Thyroid gland (tissue), 4 donors: ENCODE measurements around the gene CHD6. TPM values are rescaled to one million over a fixed set of nuclear protein-coding genes. Genes with fewer than 3 reads are reported as not detected.
A peak's percentile ranks its signal among the peaks of the same experiment; 100 is the strongest.

Experiments used
- DNase-seq, 2 donors: peaks; one replicate each; pipeline ENCODE4 v3.0.0-alpha.2; 2019
- H3K27ac ChIP-seq, 3 donors: fragments of 200-600 bp; sonication (generic); 1 replicate in 2 of 3; 2 replicates in 1 of 3; pipeline ENCODE4 v1.5.1; 2016 to 2019; ENCODE audit warnings: mild to moderate bottlenecking in 1 of 3, moderate library complexity in 1 of 3
- H3K27me3 ChIP-seq: fragments of 200-600 bp; sonication (generic); one replicate; pipeline ENCODE4 v1.5.1; 2019
- H3K36me3 ChIP-seq, 2 donors: fragments of 200-600 bp; sonication (generic); one replicate each; pipeline ENCODE4 v1.5.1; 2016 to 2019
- H3K4me1 ChIP-seq, 2 donors: fragments of 200-600 bp; sonication (generic); one replicate each; pipeline ENCODE4 v1.5.1; 2017 to 2019
- H3K4me3 ChIP-seq, 3 donors: fragments of 200-600 bp; sonication (generic); replicated peaks in 1 of 3; 1 replicate in 2 of 3; 2 replicates in 1 of 3; pipeline ENCODE4 v1.5.1; 2016; ENCODE audit warnings: mild to moderate bottlenecking in 1 of 3
- H3K9me3 ChIP-seq: fragments of 200-600 bp; sonication (generic); one replicate; pipeline ENCODE4 v1.5.1; 2017
- POLR2A ChIP-seq, 2 donors: fragments of 450-650 bp; IDR thresholded peaks; one replicate each; pipeline ENCODE4 v1.6.1; 2017; ENCODE audit warnings: antibody characterized with exemption in 2 of 2, mild to moderate bottlenecking in 2 of 2, moderate library complexity in 1 of 2
- WGBS, 2 donors: methylation state at CpG; one replicate each; pipeline ENCODE4 v1.1.5; 2017; 5-methylcytosine and 5-hydroxymethylcytosine counted together
- intact Hi-C: fragments of 100-400 bp; cut with DNase I; formaldehyde crosslinking; loops from one replicate; pipeline ENCODE4 v1.15.1; 2023
- total RNA-seq, 4 donors: library from RNA; depleted of rRNA; stranded (reverse); fragments of >200 nt; gene quantifications; one replicate each; pipeline ENCODE4 v1.2.3, GENCODE V29; 2016
- TF ChIP-seq, protein P1 (sequence below), 6 experiments: fragments of 200-600 bp in 3 of 6; fragments of 450-650 bp in 3 of 6; sonication (generic) in 3 of 6; IDR thresholded peaks; one replicate each; pipeline ENCODE4 v1.5.1; 2016 to 2019; ENCODE audit warnings: antibody characterized with exemption in 6 of 6, mild to moderate bottlenecking in 2 of 6, inconsistent platforms in 1 of 6, moderate library complexity in 1 of 6

CHD6 gene
- total RNA-seq, 4 donors from 2014 or later = 58.0 to 104 (median 81.6) TPM

DNA sequence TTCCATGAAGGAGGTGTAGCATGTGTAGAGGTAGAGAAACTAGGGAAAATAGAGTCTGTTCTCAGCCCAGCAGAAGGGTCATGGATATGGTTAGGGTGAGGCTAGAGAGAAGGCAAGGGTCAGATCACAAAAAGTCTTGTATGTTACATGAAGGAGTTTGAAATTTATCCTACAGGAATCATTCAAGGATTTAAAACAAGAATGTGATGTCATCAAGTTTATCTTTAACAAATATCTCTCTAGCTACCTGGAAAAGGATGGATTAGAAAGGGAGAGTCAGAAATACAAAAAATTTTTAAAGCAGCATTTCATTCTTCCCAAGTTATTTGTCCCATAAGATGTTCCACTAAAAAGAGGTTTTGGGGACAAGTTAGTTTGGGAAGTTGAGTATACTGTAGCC is 4.4 kb upstream of the CHD6 start:
- H3K36me3 ChIP-seq = no peaks in the 10 kb centered on the region
- peaks cover 0 to 8% of the 10 kb centered on the region in 2 donors for H3K4me1 ChIP-seq
- H3K9me3 ChIP-seq = no peaks in the 10 kb centered on the region
- intact Hi-C loops = no loop called here
- TF ChIP-seq, protein P1, sequence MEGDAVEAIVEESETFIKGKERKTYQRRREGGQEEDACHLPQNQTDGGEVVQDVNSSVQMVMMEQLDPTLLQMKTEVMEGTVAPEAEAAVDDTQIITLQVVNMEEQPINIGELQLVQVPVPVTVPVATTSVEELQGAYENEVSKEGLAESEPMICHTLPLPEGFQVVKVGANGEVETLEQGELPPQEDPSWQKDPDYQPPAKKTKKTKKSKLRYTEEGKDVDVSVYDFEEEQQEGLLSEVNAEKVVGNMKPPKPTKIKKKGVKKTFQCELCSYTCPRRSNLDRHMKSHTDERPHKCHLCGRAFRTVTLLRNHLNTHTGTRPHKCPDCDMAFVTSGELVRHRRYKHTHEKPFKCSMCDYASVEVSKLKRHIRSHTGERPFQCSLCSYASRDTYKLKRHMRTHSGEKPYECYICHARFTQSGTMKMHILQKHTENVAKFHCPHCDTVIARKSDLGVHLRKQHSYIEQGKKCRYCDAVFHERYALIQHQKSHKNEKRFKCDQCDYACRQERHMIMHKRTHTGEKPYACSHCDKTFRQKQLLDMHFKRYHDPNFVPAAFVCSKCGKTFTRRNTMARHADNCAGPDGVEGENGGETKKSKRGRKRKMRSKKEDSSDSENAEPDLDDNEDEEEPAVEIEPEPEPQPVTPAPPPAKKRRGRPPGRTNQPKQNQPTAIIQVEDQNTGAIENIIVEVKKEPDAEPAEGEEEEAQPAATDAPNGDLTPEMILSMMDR (IDR thresholded peaks at IDR 0.05) = no peak
- TF ChIP-seq POLR2A (IDR thresholded peaks at IDR 0.05) = no peak
- H3K27me3 ChIP-seq = no peaks in the 10 kb centered on the region
- no peak overlapping the region for H3K4me3 ChIP-seq
- no peak overlapping the region for H3K27ac ChIP-seq
- no peak for DNase-seq

DNA sequence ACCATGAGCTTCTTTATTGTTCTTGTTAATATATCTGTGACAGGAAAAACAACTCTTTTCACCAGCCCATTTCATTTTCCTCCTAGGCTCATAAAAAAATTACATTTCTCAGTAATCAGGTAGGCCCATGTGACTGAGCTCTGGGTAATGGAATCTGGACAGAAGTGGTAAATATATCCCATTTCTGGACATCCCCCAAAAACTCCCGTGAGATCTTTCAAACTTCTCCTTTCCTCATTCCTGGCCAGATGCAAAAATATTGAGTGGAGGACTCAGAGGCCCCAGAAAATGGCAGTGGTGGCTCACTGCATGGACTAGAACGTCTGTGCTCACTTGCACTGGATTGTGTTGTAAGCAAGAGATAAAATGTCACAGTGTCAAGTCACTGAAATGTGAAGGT is 3.8 kb upstream of the CHD6 start:
- DNase-seq = no peak
- Histone ChIP-seq H3K36me3 (no peaks in the 10 kb centered on the region), H3K27ac (no peak overlapping the region), H3K9me3 (no peaks in the 10 kb centered on the region), H3K4me1 (peaks cover 4 to 11% of the 10 kb centered on the region in 2 donors), H3K27me3 (no peaks in the 10 kb centered on the region), H3K4me3 (no peak overlapping the region)
- no peak for TF ChIP-seq POLR2A (IDR thresholded peaks at IDR 0.05)
- TF ChIP-seq, protein P1 (IDR thresholded peaks at IDR 0.05) = no peak
- 67 to 76% methylated on average over 2 of the region's 2 CpGs for WGBS, 2 donors
- intact Hi-C loops = no loop called here

GRCh38 chr20:41621421-41621820 is 3.2 kb upstream of the CHD6 start:
- Histone ChIP-seq H3K4me3 (no peak overlapping the region), H3K27ac (no peak overlapping the region), H3K9me3 (no peaks in the 10 kb centered on the region), H3K4me1 (peaks cover 9 to 16% of the 10 kb centered on the region in 2 donors), H3K36me3 (no peaks in the 10 kb centered on the region), H3K27me3 (no peaks in the 10 kb centered on the region)
- 100% methylated on average over 1 of the region's 1 CpG for WGBS, 2 donors
- DNase-seq = no peak
- TF ChIP-seq, protein P1 (IDR thresholded peaks at IDR 0.05) = no peak
- TF ChIP-seq POLR2A (IDR thresholded peaks at IDR 0.05) = no peak
- intact Hi-C loops = no loop called here

GRCh38 chr20:41619360-41620100 is 1.4 kb upstream of the CHD6 start:
- TF ChIP-seq, protein P1 (IDR thresholded peaks at IDR 0.05) = no peak
- TF ChIP-seq POLR2A (IDR thresholded peaks at IDR 0.05) = no peak
- 77 to 82% methylated on average over 5 of the region's 5 CpGs for WGBS, 2 donors
- Histone ChIP-seq H3K9me3 (no peaks in the 10 kb centered on the region), H3K4me1 (peaks cover 26 to 34% of the 10 kb centered on the region in 2 donors), H3K4me3 (no peak overlapping the region), H3K27me3 (no peaks in the 10 kb centered on the region), H3K36me3 (no peaks in the 10 kb centered on the region), H3K27ac (peak overlapping the region in 1 of 3 donors; percentile 54)
- no peak for DNase-seq
- intact Hi-C loops = loop anchor here (10.0 kb wide), 1 partner anchor 935 kb away; the partner anchor contains the start of gene MAFB

GRCh38 chr20:41618807-41619311 is 682 bp upstream of the CHD6 start:
- WGBS, 2 donors = 7 to 34% methylated on average over 6 to 19 of the region's 30 CpGs
- Histone ChIP-seq H3K4me1 (peaks cover 26 to 35% of the 10 kb centered on the region in 2 donors), H3K4me3 (peak overlapping the region; percentile 15 to 66 (median 64)), H3K27ac (peak overlapping the region; percentile 29 to 54 (median 38)), H3K27me3 (no peaks in the 10 kb centered on the region), H3K36me3 (no peaks in the 10 kb centered on the region), H3K9me3 (no peaks in the 10 kb centered on the region)
- no peak for TF ChIP-seq POLR2A (IDR thresholded peaks at IDR 0.05)
- TF ChIP-seq, protein P1 (IDR thresholded peaks at IDR 0.05) = no peak
- intact Hi-C loops = loop anchor here (10.0 kb wide), 1 partner anchor 934 kb away; the partner anchor contains the start of gene MAFB
- no peak for DNase-seq
